Urinary bladder (tissue), 4 donors: Measurements from ENCODE around the gene TTC34. TPM values are rescaled to one million over a fixed set of nuclear protein-coding genes. Genes with fewer than 3 reads are reported as not detected.
"Not testable (repeated sequence)": the region's sequence is repeated elsewhere in the genome, so short reads cannot be mapped to it uniquely, and the experiment has no call there.

Experiments
- DNase-seq: peaks from one replicate; pipeline ENCODE4 v3.0.0-alpha.2; 2015; ENCODE audit errors: extremely low spot score
- H3K27ac ChIP-seq: one replicate; pipeline ENCODE4 v1.5.1; 2013; ENCODE audit warnings: low read depth, mild to moderate bottlenecking, moderate library complexity
- H3K36me3 ChIP-seq: one replicate; pipeline ENCODE4 v1.6.1; 2013; ENCODE audit warnings: mild to moderate bottlenecking, moderate library complexity; ENCODE audit not compliant: insufficient read depth
- H3K4me1 ChIP-seq: one replicate; pipeline ENCODE4 v1.6.1; 2013; ENCODE audit warnings: mild to moderate bottlenecking, moderate library complexity; ENCODE audit not compliant: insufficient read depth
- H3K4me3 ChIP-seq: one replicate; pipeline ENCODE4 v1.5.1; 2013; ENCODE audit warnings: low read depth, low read length
- WGBS: extraction: QIAGEN DNeasy Blood & Tissue Kit; methylation state at CpG from one replicate; pipeline ENCODE4 v1.1.7; 2013; 5-methylcytosine and 5-hydroxymethylcytosine counted together
- polyA plus RNA-seq: library from polyadenylated mRNA; stranded (reverse); fragments of 200-250 nt; gene quantifications from one replicate; pipeline ENCODE4 v1.2.3, GENCODE V29; 2013
- total RNA-seq: library from RNA; depleted of rRNA; stranded (reverse); fragments of >200 nt; gene quantifications from one replicate; pipeline ENCODE4 v1.2.3, GENCODE V29; 2014
- donor health status: healthy with polysubstance abuse.
- donor health status: healthy.

The TTC34 gene
- total and polyA plus RNA-seq, 2 donors: 0.16 to 0.32 TPM

GRCh38 chr1:2788506-2789163 is 12.9 kb downstream of the TTC34 start:
- Histone ChIP-seq H3K27ac (no peak overlapping the region), H3K4me3 (no peak overlapping the region), H3K36me3 (no peaks in the 10 kb centered on the region), H3K4me1 (no peaks in the 10 kb centered on the region)
- DNase-seq: no peak
- 60% methylated on average over 19 of the region's 19 CpGs for WGBS

GRCh38 chr1:2787163-2787911 is 14.2 kb downstream of the TTC34 start:
- no peak for DNase-seq
- Histone ChIP-seq H3K4me1 (no peaks in the 10 kb centered on the region), H3K4me3 (no peak overlapping the region), H3K36me3 (no peaks in the 10 kb centered on the region), H3K27ac (no peak overlapping the region)
- WGBS: 77% methylated on average over 26 of the region's 26 CpGs

GRCh38 chr1:2786329-2787162 is 14.9 kb downstream of the TTC34 start:
- WGBS: 28% methylated on average over 27 of the region's 27 CpGs
- Histone ChIP-seq H3K36me3 (no peaks in the 10 kb centered on the region), H3K4me1 (no peaks in the 10 kb centered on the region), H3K4me3 (no peak overlapping the region), H3K27ac (no peak overlapping the region)
- DNase-seq: no peak

- WGBS: 92% methylated on average over 23 of the region's 23 CpGs
- no peak overlapping the region for H3K27ac ChIP-seq
- no peak for DNase-seq
Observed at GRCh38 chr1:2785631-2786328, 15.7 kb downstream of the TTC34 start.

GRCh38 chr1:2784854-2785630 is 16.5 kb downstream of the TTC34 start:
- DNase-seq: no peak

More at GRCh38 chr1:2785631-2786328, 15.7 kb downstream of the TTC34 start:
- no peaks in the 10 kb centered on the region for H3K4me1 ChIP-seq
- no peak overlapping the region for H3K4me3 ChIP-seq
- no peaks in the 10 kb centered on the region for H3K36me3 ChIP-seq

GRCh38 chr1:2783435-2784397 is 17.8 kb downstream of the TTC34 start:
- H3K4me1 ChIP-seq: no peaks in the 10 kb centered on the region
- H3K27ac ChIP-seq: no peak overlapping the region
- H3K4me3 ChIP-seq: no peak overlapping the region
- no peak for DNase-seq
- H3K36me3 ChIP-seq: no peaks in the 10 kb centered on the region
- 83% methylated on average over 30 of the region's 30 CpGs for WGBS

More at GRCh38 chr1:2784854-2785630, 16.5 kb downstream of the TTC34 start:
- H3K4me1 ChIP-seq: no peaks in the 10 kb centered on the region
- no peak overlapping the region for H3K27ac ChIP-seq
- WGBS: 74% methylated on average over 19 of the region's 19 CpGs
- no peaks in the 10 kb centered on the region for H3K36me3 ChIP-seq
- H3K4me3 ChIP-seq: no peak overlapping the region

- H3K27ac ChIP-seq: no peak overlapping the region
- no peak for DNase-seq
- no peaks in the 10 kb centered on the region for H3K36me3 ChIP-seq
- H3K4me1 ChIP-seq: no peaks in the 10 kb centered on the region
- WGBS: 85% methylated on average over 5 of the region's 5 CpGs
- H3K4me3 ChIP-seq: no peak overlapping the region
Observed at GRCh38 chr1:2783069-2783434, 18.4 kb downstream of the TTC34 start.

GRCh38 chr1:2781627-2782026 is 19.9 kb downstream of the TTC34 start:
- Histone ChIP-seq H3K36me3 (no peaks in the 10 kb centered on the region), H3K4me3 (no peak overlapping the region), H3K27ac (no peak overlapping the region), H3K4me1 (no peaks in the 10 kb centered on the region)
- WGBS: 60% methylated on average over 2 of the region's 2 CpGs
- no peak for DNase-seq

- no peaks in the 10 kb centered on the region for H3K4me1 ChIP-seq
- no peak overlapping the region for H3K27ac ChIP-seq
- 18% methylated on average over 3 of the region's 3 CpGs for WGBS
- DNase-seq: no peak
- H3K36me3 ChIP-seq: no peaks in the 10 kb centered on the region
- no peak overlapping the region for H3K4me3 ChIP-seq
Observed at GRCh38 chr1:2778220-2778592, 23.3 kb downstream of the TTC34 start.

GRCh38 chr1:2777424-2778219 is 23.9 kb downstream of the TTC34 start:
- Histone ChIP-seq H3K36me3 (no peaks in the 10 kb centered on the region), H3K27ac (no peak overlapping the region), H3K4me3 (no peak overlapping the region), H3K4me1 (no peaks in the 10 kb centered on the region)
- 51% methylated on average over 12 of the region's 12 CpGs for WGBS
- DNase-seq: no peak

- DNase-seq, H3K4me1 ChIP-seq, H3K4me3 ChIP-seq, H3K36me3 ChIP-seq, H3K27ac ChIP-seq: not testable (repeated sequence)
- 76% methylated on average over 4 of the region's 4 CpGs for WGBS
Observed at GRCh38 chr1:2775333-2775732, 26.2 kb downstream of the TTC34 start.
